Testis (tissue), 2 donors: ENCODE measurements around the gene TBL1X.

Source experiments
- POLR2A ChIP-seq: fragments of 450-650 bp; IDR thresholded peaks from one replicate; pipeline ENCODE4 v1.6.1; 2017; ENCODE audit warnings: antibody characterized with exemption, mild to moderate bottlenecking, moderate library complexity
- TF ChIP-seq, protein P1 (sequence below), 3 experiments: fragments of 450-650 bp in 2 of 3; fragments of 200-600 bp in 1 of 3; sonication (generic) in 1 of 3; IDR thresholded peaks; one replicate each; pipeline ENCODE4 v1.5.1; 2016 to 2019; ENCODE audit warnings: antibody characterized with exemption in 3 of 3, mild to moderate bottlenecking in 2 of 3, moderate library complexity in 1 of 3

DNA sequence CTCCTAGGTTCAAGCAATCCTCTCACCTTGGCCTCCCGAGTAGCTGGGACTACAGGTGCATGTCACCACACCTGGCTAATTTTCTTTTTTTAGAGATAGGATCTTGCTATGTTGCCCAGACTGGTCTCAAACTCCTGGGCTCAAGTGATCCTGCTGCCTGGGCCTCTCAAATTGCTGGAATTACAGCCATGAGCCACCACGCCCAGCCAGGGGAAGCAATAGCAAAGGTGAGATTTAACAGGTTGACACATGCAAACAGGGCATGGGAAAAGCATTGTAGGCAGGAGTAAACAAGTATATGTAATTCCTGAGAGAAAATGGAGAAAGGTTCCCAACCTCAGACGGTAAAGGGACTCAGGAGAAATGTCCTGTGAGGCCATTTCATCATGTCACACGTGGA is 33.6 kb upstream of the TBL1X start:
- TF ChIP-seq, protein P1, sequence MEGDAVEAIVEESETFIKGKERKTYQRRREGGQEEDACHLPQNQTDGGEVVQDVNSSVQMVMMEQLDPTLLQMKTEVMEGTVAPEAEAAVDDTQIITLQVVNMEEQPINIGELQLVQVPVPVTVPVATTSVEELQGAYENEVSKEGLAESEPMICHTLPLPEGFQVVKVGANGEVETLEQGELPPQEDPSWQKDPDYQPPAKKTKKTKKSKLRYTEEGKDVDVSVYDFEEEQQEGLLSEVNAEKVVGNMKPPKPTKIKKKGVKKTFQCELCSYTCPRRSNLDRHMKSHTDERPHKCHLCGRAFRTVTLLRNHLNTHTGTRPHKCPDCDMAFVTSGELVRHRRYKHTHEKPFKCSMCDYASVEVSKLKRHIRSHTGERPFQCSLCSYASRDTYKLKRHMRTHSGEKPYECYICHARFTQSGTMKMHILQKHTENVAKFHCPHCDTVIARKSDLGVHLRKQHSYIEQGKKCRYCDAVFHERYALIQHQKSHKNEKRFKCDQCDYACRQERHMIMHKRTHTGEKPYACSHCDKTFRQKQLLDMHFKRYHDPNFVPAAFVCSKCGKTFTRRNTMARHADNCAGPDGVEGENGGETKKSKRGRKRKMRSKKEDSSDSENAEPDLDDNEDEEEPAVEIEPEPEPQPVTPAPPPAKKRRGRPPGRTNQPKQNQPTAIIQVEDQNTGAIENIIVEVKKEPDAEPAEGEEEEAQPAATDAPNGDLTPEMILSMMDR (IDR thresholded peaks at IDR 0.05), result no peak
- no peak for TF ChIP-seq POLR2A
